Activated CD8-positive, alpha-beta T cell treated with anti-CD3 and anti-CD28 coated beads for 36 hours (primary cell): ENCODE measurements around the gene RPL19. TPM values are rescaled to one million over a fixed set of nuclear protein-coding genes. Genes with fewer than 3 reads are reported as not detected.

Source experiments
- ATAC-seq: fragments of 200-7000 bp; cut with Tn5 transposase; one replicate; pipeline ENCODE4 v1.10.0; 2021; ENCODE audit warnings: mild to moderate bottlenecking, moderate library complexity
- CTCF ChIA-PET: fragments of 350-600 bp; sonication (Branson Sonifier 250); formaldehyde crosslinking; loops from one replicate; lab custom pipeline; 2021; ENCODE audit warnings: antibody characterized with exemption; lab: Charles Lee
- POLR2A ChIA-PET: fragments of 350-600 bp; sonication (Branson Sonifier 250); formaldehyde crosslinking; loops from one replicate; lab custom pipeline; 2021; ENCODE audit warnings: antibody characterized with exemption; lab: Charles Lee
- DNase-seq: peaks from one replicate; pipeline ENCODE4 v3.0.0-alpha.2; 2020
- H3K27ac Mint-ChIP-seq: one replicate; pipeline ENCODE4 v1.8.0; 2021; ENCODE audit warnings: mild to moderate bottlenecking, mixed read lengths
- H3K27me3 Mint-ChIP-seq: one replicate; pipeline ENCODE4 v1.8.0; 2021; ENCODE audit warnings: mixed read lengths
- H3K36me3 Mint-ChIP-seq: one replicate; pipeline ENCODE4 v1.8.0; 2021; ENCODE audit warnings: low read depth, mixed read lengths
- H3K4me1 Mint-ChIP-seq: one replicate; pipeline ENCODE4 v1.8.0; 2021; ENCODE audit warnings: low read depth, mixed read lengths
- H3K4me3 Mint-ChIP-seq: one replicate; pipeline ENCODE4 v1.8.0; 2021; ENCODE audit warnings: mild to moderate bottlenecking, moderate library complexity, mixed read lengths
- H3K9me3 Mint-ChIP-seq: one replicate; pipeline ENCODE4 v1.8.0; 2021; ENCODE audit warnings: mixed read lengths
- intact Hi-C: fragments of 100-400 bp; cut with micrococcal nuclease; formaldehyde crosslinking; loops from one replicate; pipeline ENCODE4 v1.10.0; 2022
- total RNA-seq, 2 experiments: library from RNA; stranded (reverse); gene quantifications; one replicate each; pipeline ENCODE4 v1.2.3, GENCODE V29; 2021
- TF ChIP-seq, protein P1 (sequence below): fragments of 200-600 bp; IDR thresholded peaks from one replicate; pipeline ENCODE4 v1.8.0; 2022; ENCODE audit warnings: antibody characterized with exemption, mild to moderate bottlenecking

The RPL19 gene
- total RNA-seq, 2 experiments from 2014 or later: 3,130 to 3,175 TPM

DNA sequence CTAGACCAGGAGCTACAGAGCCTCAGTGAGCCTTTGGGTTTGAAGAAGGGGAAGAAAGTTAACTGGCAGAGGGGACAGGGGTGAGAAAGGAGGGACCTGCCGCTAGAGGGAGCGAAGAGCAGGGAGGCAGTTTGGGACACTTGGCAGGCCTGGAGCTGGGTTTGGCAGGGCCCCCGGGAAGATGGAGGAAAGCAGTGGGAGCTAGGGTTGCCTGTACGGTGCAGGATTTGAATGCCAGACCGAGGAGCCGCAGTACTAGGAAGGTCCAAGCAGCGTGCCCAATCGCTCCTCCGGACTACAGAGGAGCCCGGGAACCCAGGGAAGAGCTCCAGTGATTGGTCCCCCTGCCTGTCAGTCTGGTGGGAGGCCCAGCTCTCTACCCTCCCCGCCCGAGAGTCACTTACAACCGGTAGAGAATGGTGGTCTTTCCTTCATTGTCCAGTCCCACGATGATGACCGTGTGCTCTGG, 35.4 kb upstream of the RPL19 start:
- peaks cover 12% of the 10 kb centered on the region for H3K27me3 Mint-ChIP-seq
- ChIA-PET CTCF (interaction anchor here (0.6 to 8.1 kb wide), 69 partner anchors 10 to 540 kb away, joined by 3 to 151 read pairs (median 4); partner anchors contain the start of genes FBXO47, PLXDC1, RPL19 and STAC2), POLR2A (interaction anchor here (0.7 to 4.0 kb wide), 8 partner anchors 9 to 316 kb away, joined by 3 to 32 read pairs (median 3); partner anchors contain the start of gene PLXDC1)
- ATAC-seq: peak; percentile 97
- no peaks in the 10 kb centered on the region for H3K36me3 Mint-ChIP-seq
- H3K9me3 Mint-ChIP-seq: peaks cover 3% of the 10 kb centered on the region
- peak; percentile 90 for DNase-seq
- intact Hi-C loops: no loop called here
- H3K27ac Mint-ChIP-seq: peak overlapping the region; percentile 55
- H3K4me1 Mint-ChIP-seq: peaks cover 14% of the 10 kb centered on the region
- TF ChIP-seq, protein P1, sequence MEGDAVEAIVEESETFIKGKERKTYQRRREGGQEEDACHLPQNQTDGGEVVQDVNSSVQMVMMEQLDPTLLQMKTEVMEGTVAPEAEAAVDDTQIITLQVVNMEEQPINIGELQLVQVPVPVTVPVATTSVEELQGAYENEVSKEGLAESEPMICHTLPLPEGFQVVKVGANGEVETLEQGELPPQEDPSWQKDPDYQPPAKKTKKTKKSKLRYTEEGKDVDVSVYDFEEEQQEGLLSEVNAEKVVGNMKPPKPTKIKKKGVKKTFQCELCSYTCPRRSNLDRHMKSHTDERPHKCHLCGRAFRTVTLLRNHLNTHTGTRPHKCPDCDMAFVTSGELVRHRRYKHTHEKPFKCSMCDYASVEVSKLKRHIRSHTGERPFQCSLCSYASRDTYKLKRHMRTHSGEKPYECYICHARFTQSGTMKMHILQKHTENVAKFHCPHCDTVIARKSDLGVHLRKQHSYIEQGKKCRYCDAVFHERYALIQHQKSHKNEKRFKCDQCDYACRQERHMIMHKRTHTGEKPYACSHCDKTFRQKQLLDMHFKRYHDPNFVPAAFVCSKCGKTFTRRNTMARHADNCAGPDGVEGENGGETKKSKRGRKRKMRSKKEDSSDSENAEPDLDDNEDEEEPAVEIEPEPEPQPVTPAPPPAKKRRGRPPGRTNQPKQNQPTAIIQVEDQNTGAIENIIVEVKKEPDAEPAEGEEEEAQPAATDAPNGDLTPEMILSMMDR: peak; percentile 91
- peak overlapping the region; percentile 79 for H3K4me3 Mint-ChIP-seq

DNA sequence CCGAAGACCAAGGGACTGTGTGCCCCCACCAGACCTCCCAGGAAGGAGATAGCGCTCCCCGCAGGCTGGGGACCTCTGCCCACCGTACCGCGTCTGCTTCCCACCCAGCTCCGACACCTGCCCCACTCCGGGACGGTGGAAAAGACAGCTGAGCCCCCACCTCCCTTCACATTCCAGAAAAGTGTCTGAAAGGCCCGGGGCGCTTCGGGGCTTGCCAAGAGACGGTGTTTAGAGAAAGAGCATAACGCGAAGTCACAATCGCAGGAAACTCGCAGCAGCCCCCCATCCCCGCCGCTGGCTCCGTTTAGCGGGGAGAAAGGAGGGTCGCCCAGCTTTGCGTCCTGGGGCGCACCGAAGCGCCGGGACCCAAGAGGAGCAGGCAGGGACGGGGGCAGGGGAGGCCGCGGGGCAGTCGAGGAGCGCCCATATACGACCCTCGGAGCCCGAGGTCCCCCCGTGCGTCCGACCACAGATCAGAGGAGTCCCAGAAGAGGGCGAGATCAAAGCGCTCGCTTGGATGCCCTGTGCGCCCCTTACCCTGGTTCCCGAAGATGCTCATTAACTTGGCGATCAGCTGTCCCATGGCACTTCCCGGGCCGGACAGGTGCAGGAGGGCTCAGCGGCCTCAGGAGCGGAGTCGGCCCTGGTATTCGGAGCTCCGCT, 34.8 kb upstream of the RPL19 start:
- TF ChIP-seq, protein P1: no peak
- ChIA-PET CTCF (interaction anchor here (0.6 to 8.1 kb wide), 65 partner anchors 9 to 358 kb away, joined by 3 to 151 read pairs (median 5); partner anchors contain the start of genes FBXO47, PLXDC1, RPL19 and STAC2), POLR2A (interaction anchor here (0.7 to 4.0 kb wide), 10 partner anchors 8 to 317 kb away, joined by 3 to 32 read pairs (median 3); partner anchors contain the start of genes PLXDC1 and RPL19)
- Mint-ChIP-seq H3K4me3 (peak overlapping the region; percentile 79), H3K27me3 (peaks cover 12% of the 10 kb centered on the region), H3K36me3 (no peaks in the 10 kb centered on the region), H3K27ac (peak overlapping the region; percentile 55), H3K4me1 (peaks cover 14% of the 10 kb centered on the region), H3K9me3 (peaks cover 3% of the 10 kb centered on the region)
- intact Hi-C loops: no loop called here
- DNase-seq: no peak
- peak; percentile 18 for ATAC-seq

- POLR2A ChIA-PET: interaction anchor here (0.5 to 4.0 kb wide), 4 partner anchors 9 to 313 kb away, joined by 3 to 32 read pairs (median 10); partner anchors contain the start of genes PLXDC1 and RPL19
- no peaks in the 10 kb centered on the region for H3K36me3 Mint-ChIP-seq
- DNase-seq (no peak), ATAC-seq (no peak)
- intact Hi-C loops: no loop called here
- peak within 1 kb of the TSS; percentile 55 for H3K27ac Mint-ChIP-seq
- H3K4me3 Mint-ChIP-seq: peak within 1 kb of the TSS; percentile 79
- H3K4me1 Mint-ChIP-seq: peaks cover 14% of the 10 kb centered on the region
- peaks cover 12% of the 10 kb centered on the region for H3K27me3 Mint-ChIP-seq
- CTCF ChIA-PET: interaction anchor here (0.7 to 8.1 kb wide), 14 partner anchors 9 to 199 kb away, joined by 3 to 151 read pairs (median 8); partner anchors contain the start of genes FBXO47 and PLXDC1
- TF ChIP-seq, protein P1: no peak
- peaks cover 3% of the 10 kb centered on the region for H3K9me3 Mint-ChIP-seq
Measured at GRCh38 chr17:39165841-39166349, 34.2 kb upstream of the RPL19 start, which contains the start of gene ARL5C. Gene ARL5C, minus strand, starts transcription at chr17:39166161. Its CDS starts 401 bp downstream, at chr17:39165760.

DNA sequence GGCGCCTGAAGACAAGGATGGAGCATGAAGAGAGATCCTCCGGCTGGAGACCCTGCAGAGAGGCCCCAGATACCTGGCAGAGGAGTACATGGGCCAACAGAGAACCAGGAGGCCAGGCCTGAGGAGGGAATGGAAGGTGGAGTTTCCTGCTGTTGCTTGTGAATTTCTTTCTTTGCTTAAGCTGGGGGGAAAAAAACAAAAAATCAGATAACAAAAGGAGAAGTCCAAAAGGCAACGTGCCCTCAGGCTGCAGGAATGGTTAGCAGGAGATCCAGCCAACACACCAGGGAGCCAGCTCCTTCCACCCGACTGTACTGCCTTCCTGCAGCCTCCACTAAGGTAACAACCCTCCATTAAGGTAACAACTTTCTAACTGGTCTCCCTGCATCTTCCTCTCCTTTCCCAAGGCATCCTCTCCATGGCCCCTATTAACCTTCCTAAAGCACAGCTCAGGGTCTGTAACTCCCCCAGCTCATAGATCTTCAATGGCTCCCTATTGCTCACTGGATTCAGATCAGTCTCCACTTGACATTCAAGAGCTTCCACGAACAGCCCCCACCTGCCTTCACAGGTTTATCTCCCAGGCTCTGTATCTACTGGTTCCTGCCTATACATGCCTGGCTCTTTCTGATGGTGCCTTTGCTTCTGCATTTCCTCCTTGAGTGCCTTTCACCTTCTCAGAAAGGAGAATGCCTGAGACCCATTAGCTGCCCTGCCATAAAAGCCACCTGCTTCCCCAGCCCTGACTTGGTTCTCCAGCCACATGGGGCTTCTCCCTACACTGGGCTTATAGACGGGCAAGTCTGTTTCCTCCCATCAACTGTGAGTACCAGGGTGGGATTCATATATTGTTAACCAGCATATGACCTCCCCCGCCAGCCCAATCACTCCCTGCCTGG, 33.4 kb upstream of the RPL19 start:
- no peak for ATAC-seq
- Mint-ChIP-seq H3K9me3 (peaks cover 3% of the 10 kb centered on the region), H3K27ac (no peak overlapping the region), H3K4me1 (peaks cover 14% of the 10 kb centered on the region), H3K27me3 (peaks cover 12% of the 10 kb centered on the region), H3K36me3 (no peaks in the 10 kb centered on the region), H3K4me3 (no peak overlapping the region)
- TF ChIP-seq, protein P1: no peak
- ChIA-PET CTCF (interaction anchor here (0.6 to 8.1 kb wide), 10 partner anchors 8 to 183 kb away, joined by 3 to 151 read pairs (median 5); partner anchors contain the start of gene PLXDC1), POLR2A (interaction anchor here (0.5 to 4.0 kb wide), 4 partner anchors 8 to 312 kb away, joined by 3 to 32 read pairs (median 10); partner anchors contain the start of genes PLXDC1 and RPL19)
- DNase-seq: no peak
- intact Hi-C loops: no loop called here
